Kidney tubule cell (primary cell): Measurements from ENCODE around the gene ZNF143.
A peak's percentile ranks its signal among the peaks of the same experiment; 100 is the strongest.

Experiments used
- DNase-seq: peaks from one replicate; pipeline ENCODE4 v3.0.0-alpha.2; 2018; ENCODE audit warnings: low spot score

The ZNF143 gene

GRCh38 chr11:9575260-9576240, 114.7 kb downstream of the ZNF143 start:
- DNase-seq = peak; percentile 91

- peak; percentile 44 for DNase-seq
Measured at GRCh38 chr11:9576701-9577381, 116.0 kb downstream of the ZNF143 start.

GRCh38 chr11:9577556-9577955, 116.7 kb downstream of the ZNF143 start:
- peak; percentile 42 for DNase-seq
